ENCODE measurements around the gene KAZN.

DNA sequence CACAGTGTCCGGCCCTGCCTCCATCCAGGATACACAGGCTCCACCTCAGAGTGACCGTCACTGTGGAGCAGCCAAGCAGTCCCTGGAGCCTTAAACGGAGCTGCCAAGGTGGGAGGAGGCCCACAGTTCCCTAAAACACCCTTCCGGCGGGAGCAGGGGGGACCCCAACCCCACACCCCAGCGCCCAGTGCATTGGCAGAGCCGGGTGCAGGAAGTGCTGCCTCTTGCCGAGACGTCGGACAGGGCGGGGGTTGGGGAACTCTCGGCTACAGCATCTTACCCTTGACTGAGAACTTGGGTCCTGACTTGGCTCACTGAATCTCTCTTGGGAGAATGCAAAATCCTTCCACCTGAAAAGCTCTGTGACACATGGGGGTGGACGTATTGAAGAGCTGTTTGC lies 516.4 kb downstream of the KAZN start:
- TF ChIP-seq, protein P1, sequence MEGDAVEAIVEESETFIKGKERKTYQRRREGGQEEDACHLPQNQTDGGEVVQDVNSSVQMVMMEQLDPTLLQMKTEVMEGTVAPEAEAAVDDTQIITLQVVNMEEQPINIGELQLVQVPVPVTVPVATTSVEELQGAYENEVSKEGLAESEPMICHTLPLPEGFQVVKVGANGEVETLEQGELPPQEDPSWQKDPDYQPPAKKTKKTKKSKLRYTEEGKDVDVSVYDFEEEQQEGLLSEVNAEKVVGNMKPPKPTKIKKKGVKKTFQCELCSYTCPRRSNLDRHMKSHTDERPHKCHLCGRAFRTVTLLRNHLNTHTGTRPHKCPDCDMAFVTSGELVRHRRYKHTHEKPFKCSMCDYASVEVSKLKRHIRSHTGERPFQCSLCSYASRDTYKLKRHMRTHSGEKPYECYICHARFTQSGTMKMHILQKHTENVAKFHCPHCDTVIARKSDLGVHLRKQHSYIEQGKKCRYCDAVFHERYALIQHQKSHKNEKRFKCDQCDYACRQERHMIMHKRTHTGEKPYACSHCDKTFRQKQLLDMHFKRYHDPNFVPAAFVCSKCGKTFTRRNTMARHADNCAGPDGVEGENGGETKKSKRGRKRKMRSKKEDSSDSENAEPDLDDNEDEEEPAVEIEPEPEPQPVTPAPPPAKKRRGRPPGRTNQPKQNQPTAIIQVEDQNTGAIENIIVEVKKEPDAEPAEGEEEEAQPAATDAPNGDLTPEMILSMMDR (IDR thresholded peaks at IDR 0.05; ENCODE audit: low read length) = no peak
- no peak for TF ChIP-seq EZH2 (optimal IDR thresholded peaks at IDR 0.05; ENCODE audit: low read depth, low read length)

Measured in MM.1S (cell line).